Measurements from ENCODE around the gene NXNL2.

NXNL2 gene

DNA sequence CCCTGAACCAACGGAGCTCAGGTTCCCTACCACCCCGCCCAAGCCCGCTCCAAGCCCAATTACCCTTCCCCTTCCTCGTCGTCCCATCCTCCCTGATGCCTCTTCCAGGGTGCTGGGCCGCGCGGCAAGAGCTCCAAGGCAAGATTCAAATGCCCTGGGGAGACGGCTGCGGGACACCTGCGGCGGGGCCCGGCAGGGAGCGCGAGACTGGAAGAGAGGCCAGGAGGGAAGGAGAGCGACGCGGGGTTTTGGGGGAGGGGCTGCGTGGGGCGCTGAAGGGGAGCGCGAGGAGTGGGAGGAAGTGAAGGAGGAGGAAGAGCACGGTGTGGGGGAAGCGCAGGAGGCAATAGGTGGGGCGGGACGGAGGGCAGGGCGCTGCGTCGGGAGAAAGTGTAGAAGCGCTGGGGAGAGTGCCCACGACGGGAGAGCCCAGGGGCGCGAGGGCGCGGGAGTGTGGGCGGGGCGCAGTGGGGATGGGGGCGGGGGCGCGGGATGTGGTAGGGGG lies 975 bp upstream of the NXNL2 start:
- no peak for DNase-seq

DNA sequence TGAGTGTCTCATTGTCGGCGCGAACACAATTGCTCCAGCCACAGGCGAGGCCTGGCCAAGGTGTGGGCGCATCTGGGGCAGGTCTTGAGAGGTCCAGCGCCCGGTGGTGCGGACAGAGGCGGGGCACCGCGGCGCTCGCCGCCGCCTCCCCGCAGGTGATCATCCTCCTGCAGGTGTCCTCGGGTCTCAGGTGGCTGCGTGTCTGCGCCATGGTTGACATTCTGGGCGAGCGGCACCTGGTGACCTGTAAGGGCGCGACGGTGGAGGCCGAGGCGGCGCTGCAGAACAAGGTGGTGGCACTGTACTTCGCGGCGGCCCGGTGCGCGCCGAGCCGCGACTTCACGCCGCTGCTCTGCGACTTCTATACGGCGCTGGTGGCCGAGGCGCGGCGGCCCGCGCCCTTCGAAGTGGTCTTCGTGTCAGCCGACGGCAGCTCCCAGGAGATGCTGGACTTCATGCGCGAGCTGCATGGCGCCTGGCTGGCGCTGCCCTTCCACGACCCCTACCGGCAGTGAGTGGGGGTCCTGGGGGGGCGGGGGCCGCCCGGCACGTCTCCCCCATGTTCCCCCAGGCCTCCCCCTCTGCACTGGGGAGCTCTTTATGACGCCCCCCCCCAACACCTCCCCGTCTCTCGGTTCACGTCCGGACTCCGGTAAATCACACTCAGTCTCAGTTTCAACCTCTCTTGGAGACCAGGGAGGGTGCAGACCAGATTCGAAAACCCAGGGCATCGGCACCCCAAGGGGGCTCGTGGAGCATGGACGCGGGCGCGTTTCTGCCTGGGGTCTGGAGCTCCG lies 446 bp downstream of the NXNL2 start:
- no peak for DNase-seq

DNA sequence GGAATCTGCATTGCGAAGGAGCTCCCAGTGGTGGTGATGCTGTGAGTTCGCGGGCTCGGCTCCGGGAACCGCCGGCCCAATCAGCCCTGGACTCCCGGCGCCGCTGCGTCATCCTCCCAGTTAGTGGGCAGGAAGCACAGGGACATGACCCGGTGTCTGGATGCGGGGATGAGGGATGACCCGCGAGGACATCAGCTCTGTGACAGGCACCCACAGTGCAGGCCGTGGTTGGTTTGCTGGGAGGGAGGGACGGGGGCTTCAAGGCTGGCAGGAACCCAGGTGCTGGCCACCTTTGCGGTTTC lies 996 bp downstream of the NXNL2 start:
- DNase-seq = no peak

DNA sequence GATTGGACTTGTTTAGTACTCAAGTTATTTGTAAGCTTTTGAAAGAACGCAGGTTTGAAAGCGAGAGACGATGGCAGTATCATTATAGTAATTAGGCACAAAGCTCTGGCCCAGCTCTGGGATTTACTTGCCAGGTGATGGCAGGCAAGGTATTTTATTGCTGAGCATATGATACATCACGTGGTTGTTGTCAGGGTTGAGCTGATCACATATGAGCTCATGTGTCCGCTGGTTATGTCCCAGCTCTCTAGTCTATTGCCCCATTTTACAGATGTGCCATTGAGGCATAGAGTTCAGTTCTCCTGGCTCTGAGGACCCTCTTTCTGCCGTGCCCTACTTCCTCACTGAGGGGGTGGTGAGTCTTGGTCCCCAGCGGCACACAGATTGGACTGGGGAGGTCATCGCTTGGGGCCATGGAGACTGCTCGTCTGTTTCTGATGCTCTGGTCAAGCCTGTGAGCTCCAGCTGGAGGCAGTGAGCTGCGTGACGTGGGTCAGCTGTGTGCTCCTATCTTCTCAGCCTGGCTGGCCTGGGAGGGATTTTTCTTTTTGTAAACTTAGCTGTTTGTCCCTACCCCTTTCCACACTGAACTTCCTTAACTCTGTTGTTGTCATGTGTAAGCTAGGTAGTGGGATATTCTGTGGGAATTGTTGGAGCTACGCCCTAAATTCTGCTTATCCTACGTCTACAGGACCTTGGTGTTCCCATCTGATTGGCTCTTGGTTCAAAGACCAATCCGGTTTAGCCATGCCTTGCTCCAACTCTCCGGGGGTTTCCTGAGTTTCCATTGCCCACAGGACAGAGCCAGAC lies 2.2 kb downstream of the NXNL2 start:
- no peak for DNase-seq

DNA sequence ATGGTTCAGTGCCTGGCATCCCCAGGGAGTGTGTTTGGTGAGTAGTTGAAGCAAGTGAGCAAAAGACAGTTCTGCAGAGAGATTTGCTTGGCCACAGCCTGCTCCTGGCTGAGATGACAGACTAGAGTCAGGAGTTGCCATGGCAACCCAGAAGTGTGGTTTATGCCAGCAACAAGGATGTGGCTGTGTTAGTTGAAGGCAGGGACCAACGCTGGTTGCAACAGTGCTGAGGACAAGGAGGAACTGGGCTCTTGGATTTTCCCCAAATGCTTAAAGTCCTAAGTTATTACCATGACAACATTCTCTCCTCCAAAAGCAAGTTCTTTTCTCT lies 2.7 kb downstream of the NXNL2 start:
- peak; percentile 47 for DNase-seq

DNA sequence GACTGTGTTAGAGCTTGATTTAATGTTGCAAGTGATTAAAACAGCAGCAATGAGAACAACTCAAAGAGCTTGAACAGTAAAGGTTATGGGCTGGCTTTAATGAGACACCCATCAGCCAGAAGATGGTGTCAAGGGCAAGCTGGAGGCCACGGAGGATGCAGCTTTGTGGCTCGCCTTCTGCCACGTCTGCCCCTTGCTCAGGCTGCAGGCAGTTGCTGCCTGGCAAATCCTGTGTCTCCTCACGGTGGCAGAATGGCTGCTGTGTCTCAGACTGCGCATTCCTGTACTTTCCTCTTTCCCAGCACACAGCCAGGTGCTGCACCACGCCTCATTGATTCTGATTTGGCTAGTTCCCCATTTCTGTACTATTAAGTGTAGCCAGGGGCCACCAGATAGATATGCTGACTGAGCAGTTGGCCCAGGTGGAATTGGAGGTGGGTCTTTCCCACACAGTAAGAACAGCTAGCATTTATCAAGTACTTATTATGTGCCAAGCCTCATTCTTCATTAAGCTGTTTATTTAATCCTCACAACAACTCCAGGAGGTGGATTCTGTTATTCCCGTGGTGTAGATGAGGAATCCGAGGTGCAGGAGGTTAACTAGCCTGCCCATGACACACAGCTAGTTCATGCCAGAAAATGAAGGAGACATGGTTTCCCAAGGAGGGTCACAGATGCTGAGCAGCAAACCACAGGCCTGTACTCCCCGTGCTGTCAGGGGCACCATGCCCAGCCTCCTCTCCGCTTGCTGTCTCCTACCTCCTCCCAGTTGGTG lies 3.5 kb downstream of the NXNL2 start:
- no peak for DNase-seq

DNA sequence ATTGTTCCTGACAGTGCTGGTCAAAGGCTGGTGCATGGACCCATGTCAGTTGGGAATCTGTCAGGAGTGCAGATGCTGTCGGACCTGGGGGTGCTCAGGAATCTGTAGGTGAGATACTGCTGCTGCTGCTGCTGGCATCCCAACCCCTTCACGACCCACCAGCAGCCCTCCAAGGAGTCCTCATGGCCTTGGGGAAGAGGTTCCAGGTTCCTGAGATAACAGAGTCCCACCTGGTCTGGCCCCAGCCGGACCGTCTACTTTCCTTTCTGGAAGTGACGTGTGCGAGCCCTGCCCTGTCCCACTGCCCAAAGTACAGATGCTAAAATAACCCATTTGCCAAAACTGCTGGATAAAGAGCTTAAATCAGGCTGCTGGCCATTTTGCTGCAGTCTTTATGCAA lies 4.3 kb downstream of the NXNL2 start:
- no peak for DNase-seq

DNA sequence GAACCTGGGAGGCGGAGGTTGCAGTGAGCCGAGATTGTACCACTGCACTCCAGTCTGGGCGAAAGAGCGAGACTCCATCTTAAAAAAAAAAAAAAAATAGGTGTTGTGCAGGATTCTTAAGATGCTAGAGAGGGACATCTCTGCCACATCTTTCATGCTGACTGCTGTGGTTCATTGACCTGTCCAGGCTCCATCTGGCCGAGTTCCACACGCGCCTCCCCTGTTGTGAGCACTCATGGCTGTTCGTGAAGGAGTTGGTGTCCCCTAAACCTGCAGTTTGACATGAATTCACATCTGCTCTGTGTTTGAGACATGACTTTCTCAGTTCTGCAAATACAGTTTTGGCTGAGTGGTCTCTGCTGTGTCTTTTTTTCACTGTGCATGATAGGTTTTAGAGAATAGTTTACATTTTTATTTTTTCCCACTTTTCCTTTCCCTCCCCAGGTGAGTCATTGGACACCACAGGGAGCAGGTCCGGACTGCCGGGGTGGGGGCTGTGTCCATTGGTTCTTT lies 5.3 kb downstream of the NXNL2 start:
- DNase-seq = no peak

DNA sequence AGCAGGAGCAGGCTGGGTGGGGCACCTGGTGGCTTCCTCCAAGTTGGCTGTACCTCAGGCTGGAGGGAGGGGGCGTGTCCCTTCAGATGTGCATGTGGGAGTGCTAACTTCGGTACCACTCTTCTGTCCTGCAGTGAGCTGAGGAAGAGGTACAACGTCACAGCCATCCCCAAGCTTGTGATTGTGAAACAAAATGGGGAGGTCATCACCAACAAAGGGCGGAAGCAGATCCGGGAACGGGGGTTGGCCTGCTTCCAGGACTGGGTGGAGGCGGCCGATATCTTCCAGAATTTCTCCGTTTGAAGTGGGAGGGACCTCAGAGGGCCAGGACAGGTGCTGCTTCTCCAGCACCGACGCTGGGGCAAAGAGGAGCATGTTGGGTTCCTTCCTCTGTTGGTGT lies 9.3 kb downstream of the NXNL2 start:
- no peak for DNase-seq

DNA sequence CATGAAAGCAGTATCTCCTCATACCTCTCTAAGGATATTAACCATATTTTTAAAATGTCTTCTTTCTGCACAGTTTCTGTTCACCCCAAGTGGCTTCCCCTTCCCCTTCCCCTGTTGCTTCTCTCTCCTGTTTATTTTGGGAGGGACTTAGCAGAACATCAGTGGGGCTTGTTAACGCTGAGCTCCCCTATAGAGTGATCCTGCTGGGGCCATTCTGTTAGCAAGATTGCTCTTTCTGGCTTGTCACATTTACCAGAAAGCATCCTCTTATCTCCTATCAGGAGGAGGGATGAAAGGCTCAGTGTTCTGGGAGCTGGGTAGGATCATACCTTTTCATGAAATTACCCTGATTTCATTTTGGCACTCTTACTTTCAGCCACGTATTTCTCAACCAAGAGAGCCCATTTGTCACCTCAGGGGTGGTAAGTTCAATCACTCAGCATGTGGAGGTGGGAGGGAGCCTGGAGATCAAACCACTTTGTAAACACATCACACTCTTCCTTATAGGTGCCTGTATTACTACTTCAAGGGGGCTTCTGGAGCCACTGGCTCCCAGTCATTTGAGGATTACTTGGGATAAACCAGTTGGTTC lies 16.7 kb downstream of the NXNL2 start:
- no peak for DNase-seq

DNA sequence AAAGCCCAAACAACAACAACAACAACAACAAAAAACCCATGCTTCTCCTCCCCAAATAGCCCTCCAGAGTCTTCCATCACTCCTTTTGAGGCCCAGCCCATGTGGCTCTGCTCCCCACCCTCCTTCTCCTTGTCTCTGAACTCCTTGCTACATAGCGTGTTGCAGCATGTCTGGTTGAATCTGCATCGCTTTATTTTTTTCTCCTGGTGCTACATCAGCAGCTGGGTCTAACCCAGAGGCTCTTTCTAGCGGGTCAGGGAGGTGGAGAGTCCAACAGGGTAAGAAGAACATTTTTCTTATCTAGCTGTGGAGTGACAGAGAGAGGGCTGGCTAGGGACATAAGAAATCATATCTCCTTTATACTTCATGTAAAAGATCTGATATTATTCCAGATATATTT lies 18.4 kb downstream of the NXNL2 start:
- no peak for DNase-seq

DNA sequence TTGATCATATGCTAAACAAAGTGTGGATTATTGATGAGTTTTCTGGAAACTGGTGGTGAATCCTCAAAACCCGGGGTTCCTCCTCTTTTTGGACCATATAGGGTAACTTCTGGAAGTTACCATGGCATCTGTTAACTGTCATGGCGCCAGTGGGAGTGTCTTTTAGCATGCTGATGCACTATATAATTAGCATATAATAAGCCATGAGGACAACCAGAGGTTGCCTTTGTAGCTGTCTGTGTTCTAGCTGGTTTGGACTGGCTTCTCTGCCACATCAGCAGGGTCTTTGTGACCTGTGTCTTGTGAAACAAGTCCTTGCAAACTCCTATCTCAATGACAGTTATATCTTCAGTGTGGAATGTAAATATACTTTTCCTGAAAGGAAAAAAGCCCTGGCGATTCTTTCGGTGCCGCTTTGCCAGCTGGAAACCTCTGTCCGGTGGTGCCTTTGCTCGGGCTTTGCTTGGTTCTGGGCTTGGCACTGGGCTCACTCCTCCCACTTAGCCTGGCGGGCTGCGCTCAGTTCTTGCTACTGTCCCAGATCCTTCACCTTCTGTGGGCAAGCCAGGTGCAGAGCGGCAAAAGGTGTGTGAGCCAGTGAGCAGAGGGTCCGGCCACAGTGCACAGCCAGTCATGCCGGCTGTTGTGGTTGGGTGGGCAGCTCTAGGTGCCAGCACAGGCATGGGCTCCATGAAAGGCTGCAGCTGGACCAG lies 20.4 kb downstream of the NXNL2 start:
- DNase-seq = no peak

DNA sequence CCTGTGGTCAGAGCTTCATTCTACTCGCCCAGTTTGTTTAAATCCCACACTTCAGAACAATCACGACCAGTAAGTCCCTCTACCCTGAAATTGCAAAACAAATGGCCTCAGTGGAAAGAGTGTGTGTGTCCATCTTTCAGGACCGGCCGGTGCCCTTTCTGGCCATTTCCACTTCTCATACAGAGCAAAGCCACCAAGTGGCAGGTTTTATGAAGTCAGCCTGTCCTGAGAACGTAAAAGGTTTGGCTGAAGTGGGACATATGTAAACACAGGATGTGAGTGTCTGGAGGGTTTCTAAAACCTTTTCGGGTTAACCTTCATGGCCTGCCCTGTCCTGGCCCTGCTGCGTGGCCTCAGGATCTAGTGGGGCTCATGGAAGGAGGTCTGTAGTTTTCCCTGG lies 24.7 kb downstream of the NXNL2 start:
- no peak for DNase-seq

DNA sequence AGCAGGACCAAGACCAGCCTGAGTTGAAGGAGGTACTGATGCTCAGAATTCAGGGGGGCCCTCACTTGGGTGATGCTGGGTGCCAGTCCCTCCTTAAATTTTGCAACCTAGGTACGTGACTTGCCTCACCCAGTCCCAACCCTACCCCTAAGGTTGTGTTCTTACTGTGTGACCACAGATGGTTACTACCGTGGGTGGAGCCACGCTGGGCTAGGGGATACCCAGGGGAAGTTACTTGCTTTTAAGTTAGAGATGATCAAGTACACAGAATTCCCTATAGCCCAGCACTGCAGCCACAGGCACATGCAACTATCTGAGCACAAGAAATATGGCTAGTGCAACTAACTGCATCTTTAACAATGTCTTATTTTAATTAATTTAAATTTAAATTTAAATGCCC lies 32.9 kb downstream of the NXNL2 start:
- no peak for DNase-seq

DNA sequence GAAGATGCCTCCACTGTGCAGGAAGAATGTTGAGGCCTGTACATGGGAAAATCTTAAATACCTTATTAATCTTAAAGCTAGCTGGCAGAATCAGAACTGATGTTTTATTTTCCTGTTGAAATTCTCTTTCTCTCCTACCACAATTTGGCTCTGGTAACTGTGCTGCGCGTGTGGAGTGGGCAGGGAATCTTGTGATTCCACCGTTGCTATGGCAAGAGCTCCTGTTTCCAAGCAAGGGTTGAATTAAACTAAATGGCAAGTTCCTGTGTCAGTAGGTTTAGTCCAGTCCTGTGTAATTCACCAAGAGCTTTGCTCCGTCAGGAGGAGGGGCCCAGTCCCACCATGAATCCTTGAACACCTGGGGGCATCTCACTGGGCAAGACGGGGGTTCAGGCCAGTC lies 36.4 kb downstream of the NXNL2 start:
- DNase-seq = no peak

DNA sequence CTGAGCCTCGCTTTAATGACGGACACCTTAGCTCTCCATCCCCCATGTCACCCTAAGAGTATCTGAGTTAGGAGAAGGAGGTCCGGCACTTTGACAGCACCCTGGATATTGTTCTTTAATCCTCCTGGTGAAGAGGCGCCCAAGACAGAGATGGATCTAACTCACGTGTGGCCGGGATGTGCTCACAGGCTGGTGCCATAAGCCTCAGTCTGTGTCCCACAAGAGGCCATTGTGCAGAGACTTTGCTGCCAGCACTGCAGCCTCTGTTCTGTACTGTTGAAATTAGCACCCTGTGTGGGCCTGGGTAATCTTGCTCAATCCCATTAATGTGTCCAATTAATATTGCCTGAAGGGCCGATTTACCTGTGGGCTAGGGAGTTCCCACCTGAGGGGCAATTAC lies 37.7 kb downstream of the NXNL2 start:
- DNase-seq = no peak

DNA sequence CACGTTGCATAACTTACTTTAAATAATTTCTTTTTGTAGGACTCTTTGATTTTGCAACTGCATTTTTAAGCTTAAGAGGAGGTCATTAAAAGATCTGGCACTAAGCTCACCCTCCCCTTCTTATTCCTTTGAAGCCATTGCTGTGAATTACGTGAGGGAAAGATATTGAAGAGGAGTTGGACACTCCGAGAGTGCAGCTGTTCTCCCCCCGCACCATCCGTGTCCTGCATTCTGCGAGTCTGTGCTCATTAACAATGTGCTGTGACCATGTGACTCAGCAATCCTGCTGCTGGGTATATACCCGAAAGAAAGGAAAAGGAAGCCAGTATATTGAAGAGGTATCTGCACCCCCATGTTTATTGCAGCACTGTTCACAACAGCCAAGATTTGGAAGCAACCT lies 40.0 kb downstream of the NXNL2 start:
- DNase-seq = no peak

DNA sequence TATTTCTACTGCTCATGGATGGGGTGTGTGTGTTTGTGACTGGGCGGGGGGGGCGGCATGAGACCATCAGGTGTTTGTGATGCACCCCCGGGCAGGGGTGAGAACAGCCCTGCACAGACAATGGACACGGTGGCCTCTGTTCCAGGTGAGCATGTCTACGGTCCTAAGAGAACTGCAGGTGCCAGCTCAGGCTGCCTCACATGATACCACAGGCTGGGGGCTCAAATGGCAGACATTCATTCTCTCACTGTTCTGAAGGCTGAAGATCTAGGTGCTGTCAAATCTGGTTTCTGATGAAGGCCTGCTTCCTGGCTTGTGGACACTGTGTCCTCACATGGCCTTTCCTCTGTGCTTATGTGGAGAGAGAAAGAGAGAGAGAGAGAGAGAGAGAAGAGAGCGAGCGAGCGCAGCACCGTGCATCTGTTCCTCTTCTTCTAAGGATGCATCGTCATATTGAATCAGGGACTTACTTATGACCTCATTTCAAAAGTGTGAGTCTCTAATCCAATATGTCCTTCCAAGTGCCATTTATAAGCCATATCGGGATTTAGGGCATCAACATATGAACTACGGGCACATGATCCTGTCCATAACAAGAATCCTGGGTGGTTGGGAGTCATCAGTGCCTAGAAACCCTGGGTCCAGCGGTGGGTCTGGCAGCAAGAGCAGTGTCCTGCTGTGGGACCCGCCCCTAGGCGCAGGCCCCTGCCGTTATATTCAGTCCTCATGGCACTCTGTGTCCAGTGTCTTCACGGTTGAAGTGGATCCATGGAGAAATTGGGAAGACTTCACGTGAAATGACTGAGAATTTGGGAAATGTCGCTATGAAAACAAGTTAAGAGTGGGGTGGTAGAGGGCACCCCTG lies 42.5 kb downstream of the NXNL2 start:
- no peak for DNase-seq

DNA sequence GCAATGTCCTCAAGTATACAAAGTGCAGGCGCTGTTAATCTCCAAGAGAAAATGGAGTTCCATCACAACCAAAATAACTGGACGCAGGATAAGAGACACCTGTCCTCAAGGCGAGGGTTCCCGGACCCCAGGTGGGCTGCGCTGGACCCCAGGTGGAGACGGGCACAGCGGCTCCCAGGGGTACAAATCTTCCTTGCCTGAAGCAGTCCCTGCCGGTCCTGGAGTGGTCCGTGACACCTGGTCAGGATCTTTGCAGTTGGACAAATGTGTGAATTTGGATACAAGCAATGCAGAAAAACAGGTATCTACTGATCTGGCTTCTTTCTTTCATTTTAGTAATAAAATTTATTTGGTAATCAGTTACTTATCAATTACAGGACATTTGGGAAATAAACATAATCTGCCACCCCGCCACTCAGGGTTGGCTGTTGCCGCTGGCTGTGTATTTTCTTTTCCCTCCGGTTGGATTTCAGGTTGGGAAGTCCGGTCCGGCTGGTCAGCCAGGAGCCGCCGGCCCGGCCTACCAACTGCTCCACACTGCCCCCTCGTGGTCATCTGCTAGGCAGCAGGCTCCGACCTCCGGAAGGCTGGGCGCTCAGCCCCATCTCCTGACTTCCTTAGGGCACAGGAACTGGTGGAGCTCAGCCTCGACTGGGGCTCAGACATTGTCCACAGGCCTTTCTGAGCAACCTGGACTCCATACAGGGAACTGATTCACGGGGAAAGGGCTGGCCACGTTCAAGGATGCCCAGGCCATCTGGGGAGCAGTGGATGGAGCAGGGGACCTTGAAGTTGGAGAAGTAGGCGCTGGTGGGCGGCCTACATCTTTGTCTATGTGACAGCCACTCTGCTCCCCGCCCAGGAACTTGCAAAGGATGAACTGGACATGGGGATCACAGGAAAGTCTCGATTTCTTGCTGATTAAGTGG lies 43.4 kb downstream of the NXNL2 start:
- DNase-seq = peak; percentile 4

DNA sequence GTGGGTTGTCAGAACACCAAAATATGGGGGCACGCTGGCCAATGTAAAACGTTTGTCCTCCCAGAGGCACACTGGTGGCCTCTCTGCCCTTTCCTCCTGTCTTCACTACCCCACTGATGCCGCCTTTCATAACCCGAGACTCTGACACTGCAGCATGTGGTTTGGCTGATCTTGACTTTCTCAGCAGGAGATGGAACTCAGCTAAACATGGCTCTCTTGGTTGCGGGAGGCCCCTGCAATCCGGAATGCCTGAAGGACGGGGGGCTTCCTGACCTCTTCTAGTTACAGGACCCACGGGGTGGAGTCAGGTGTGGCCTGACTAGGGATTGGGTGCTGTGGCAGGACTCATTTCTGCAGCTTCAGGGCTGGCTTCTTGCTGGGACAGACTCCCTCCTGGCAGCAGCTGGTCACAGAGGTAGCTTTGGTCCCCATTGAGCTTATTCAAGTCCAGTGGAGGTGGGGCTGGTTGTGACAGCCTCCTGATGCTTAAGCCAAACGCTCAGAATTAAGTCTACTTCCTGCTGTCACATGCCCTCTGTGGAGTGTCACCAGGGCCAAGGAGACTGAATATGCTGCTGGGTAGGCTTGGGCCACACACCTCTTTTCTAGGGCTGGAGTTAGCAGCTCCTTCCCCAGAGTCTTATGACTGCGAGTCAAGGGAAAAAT lies 44.2 kb downstream of the NXNL2 start:
- no peak for DNase-seq

All from GOT3 (cell line).